Measurements from ENCODE around the gene KRT8.

Gene KRT8

GRCh38 chr12:52949413-52950331 lies 44.8 kb upstream of the KRT8 start:
- peak overlapping the region; percentile 77 for H3K4me3 ChIP-seq (ENCODE audit: low read depth, low read length)
- peak; percentile 77 for DNase-seq (ENCODE audit: low read depth)
- in situ Hi-C loops (cut with HindIII; ENCODE audit: low sequenced_read_pairs) = no loop called here
- no peak for TF ChIP-seq CTCF (IDR thresholded peaks at IDR 0.05; ENCODE audit: low read depth, low read length, missing control alignments)

GRCh38 chr12:52947738-52948423 lies 43.0 kb upstream of the KRT8 start:
- peak overlapping the region; percentile 77 for H3K4me3 ChIP-seq (ENCODE audit: low read depth, low read length)
- TF ChIP-seq CTCF (IDR thresholded peaks at IDR 0.05; ENCODE audit: low read depth, low read length, missing control alignments) = no peak

GRCh38 chr12:52946797-52947547 lies 42.1 kb upstream of the KRT8 start:
- no peak overlapping the region for H3K4me3 ChIP-seq (ENCODE audit: low read depth, low read length)
- no peak for DNase-seq (ENCODE audit: low read depth)
- no peak for TF ChIP-seq CTCF (IDR thresholded peaks at IDR 0.05; ENCODE audit: low read depth, low read length, missing control alignments)
- in situ Hi-C loops (cut with HindIII; ENCODE audit: low sequenced_read_pairs) = no loop called here

More at GRCh38 chr12:52947738-52948423, 43.0 kb upstream of the KRT8 start:
- in situ Hi-C loops (cut with HindIII; ENCODE audit: low sequenced_read_pairs) = no loop called here
- DNase-seq (ENCODE audit: low read depth) = no peak

- in situ Hi-C loops (cut with HindIII; ENCODE audit: low sequenced_read_pairs) = no loop called here
- H3K4me3 ChIP-seq (ENCODE audit: low read depth, low read length) = no peak overlapping the region
- no peak for TF ChIP-seq CTCF (IDR thresholded peaks at IDR 0.05; ENCODE audit: low read depth, low read length, missing control alignments)
- no peak for DNase-seq (ENCODE audit: low read depth)
These were observed 41.5 kb upstream of the KRT8 start for GRCh38 chr12:52946334-52946733.

- in situ Hi-C loops (cut with HindIII; ENCODE audit: low sequenced_read_pairs) = no loop called here
- no peak for DNase-seq (ENCODE audit: low read depth)
- no peak for TF ChIP-seq CTCF (IDR thresholded peaks at IDR 0.05; ENCODE audit: low read depth, low read length, missing control alignments)
- no peak overlapping the region for H3K4me3 ChIP-seq (ENCODE audit: low read depth, low read length)
These were observed 40.7 kb upstream of the KRT8 start for GRCh38 chr12:52945389-52946232.
